Measurements from ENCODE around the gene ABCA3.

ABCA3 gene

DNA sequence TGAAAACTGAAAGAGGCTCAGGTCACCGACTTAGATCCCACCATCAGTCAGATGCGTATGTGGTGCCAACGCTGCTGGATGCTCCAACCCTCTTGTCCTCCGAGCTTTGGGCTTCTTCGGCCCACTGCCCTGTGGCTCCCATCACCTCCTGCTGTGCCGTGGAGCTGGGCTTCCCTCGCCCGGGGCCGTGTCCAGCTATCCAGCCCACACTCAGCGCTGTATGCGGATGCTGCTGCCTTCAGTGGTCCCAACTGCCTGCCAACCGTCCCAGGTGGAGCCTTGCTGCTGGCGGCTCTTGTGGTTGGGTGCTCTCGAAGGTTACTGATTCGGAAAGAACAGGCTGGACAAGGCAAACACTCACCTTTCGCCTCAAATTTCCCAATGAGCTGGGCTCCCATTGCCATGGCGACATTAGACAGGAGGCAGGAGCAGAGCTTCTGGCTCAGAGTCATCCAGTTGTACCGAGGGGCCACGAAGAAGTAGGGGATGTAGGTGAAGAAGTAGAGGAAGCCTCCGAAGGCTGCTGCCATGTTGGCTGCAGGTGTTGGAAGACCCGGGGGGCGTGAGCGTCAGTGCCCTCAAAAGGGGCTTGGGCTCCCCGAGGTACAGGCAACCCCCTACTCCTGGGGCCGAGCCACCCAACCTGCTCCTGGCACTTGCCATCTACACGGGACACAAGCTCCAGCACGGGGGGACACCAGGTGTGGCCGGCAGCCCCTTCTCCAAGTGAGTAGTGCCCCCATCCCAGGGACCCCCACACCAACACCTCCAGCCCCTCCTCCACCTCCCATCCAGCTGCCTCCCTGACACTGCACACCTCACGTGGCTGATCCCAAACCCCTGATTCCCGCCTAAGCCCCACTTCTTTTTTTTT, 32.2 kb downstream of the ABCA3 start:
- no peak for DNase-seq

DNA sequence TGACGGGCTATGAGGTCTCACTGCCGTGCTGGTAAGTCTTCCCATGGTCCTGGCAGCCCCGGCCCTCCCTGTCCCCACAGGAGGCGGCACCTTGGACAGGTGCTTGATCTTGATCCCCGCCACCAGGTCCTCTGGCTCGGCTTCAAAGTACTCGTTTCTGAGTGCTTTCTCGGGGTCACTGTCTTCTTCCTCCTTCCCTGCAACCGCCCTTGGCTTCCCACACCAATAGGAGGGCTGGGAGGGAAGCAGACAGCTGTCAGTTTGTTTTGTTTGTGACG, 40.7 kb downstream of the ABCA3 start:
- no peak for DNase-seq

DNA sequence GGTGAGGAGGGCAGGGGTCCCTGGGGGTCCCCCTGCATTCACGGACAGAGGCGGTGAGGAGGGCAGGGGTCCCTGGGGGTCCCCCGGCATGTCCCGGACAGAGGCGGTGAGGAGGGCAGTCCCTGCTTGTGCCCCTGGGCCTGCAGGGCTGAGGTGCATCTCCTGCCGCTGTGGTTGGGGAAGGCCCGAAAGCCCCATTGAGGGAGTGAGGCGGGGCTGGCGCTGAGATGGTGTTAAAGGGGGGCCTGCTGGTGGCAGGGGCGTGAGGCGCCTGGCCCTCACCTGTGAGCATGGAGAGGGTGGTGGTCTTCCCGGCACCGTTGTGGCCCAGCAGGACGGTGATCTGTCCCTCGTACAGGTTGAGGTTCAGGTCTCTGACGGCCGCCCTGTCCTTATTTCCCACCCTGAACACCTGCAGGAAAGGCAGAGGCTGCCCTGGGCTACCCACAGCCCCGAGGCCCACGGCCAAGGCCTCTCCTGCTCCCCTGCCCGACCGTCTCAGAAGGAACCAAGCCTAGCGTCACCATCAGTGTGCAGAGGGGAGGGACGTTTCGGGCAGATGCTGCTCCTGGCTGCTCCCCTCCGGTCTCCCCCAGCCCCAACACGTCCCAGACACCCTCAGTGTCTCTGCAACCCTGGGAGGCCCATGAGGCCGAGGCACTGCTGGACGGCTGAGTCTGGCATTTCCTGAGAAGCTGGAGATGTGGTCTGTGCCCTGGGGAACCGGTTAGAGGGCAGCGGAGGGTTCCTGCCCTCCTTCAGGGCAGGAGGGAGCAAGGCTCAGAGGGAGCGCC, 41.2 kb downstream of the ABCA3 start:
- no peak for DNase-seq

DNA sequence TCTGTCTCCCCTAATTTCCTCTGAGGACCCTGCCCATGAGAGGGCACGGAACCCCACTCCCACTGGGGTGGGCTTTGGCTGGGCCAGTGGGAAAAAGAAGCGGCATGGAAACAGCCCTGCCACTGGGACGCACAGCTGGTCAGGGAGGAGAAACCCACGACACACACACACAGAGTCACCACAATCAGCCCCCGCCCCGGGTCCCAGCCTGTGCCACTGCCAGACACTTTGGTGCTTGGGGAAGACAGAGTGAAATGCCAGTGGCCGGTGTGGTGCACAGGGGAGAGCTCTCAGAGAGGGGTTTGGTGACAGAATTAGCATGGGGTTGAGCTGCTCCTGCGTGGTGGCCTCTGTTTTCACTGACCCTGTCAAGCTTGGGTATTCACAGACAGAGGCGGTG, 41.9 kb downstream of the ABCA3 start:
- no peak for DNase-seq

DNA sequence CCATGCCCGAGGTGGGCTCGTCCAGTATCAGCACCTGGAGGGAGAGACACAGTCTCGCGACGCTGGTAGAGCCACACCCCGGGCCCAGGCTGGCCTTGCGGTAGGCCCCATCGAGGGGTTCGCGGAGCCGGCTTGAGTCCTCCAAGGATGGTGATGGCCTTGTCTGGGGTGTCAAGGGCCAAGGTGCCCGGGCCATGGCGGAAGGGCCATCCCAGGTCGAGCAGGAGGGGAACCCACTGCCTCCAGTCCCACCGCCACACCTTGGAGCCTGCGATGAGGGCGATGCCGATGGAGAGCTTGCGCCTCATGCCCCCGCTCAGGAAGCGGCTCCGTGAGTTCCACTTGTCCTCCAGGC, 43.0 kb downstream of the ABCA3 start:
- DNase-seq, result no peak

DNA sequence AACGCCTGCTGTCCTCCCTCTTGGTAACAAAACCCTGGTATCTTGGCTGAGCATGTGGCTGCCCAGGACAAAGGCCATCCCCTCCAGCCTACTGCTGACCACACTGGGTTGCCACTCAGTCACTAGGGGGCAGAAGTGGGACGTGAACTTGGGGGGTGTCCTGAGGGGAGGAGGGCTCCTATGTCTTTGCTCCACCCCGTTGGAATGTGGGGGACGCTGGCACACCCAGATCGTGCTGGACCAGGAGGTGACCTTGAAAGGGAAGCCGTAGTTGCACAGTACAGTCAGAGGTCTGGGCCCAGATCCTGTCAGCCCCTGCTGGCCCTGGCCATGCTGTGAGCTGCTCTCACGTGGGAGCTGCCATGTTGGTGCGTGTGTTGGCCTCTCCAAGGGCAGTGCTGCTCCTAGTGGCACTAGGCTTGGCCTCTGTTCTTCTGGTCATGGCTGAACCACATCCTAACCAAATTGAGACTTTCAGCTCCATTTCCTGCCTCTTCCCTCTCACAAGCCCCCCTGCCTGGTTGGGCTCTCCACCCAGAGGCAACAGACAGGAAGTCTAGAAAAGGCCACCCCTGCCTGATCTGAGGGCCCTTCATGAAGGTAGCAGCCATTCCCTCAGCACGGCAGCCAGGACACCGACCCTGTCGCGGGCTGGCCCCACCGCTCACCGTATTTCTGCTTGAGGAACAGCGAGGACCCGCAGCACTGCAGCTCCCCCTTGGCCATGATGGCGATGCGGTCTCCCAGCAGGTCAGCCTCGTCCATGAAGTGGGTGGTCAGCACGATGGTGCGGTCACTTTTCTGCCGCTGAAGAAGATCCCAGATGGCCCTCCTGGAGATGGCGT, 43.6 kb downstream of the ABCA3 start:
- DNase-seq, result no peak

DNA sequence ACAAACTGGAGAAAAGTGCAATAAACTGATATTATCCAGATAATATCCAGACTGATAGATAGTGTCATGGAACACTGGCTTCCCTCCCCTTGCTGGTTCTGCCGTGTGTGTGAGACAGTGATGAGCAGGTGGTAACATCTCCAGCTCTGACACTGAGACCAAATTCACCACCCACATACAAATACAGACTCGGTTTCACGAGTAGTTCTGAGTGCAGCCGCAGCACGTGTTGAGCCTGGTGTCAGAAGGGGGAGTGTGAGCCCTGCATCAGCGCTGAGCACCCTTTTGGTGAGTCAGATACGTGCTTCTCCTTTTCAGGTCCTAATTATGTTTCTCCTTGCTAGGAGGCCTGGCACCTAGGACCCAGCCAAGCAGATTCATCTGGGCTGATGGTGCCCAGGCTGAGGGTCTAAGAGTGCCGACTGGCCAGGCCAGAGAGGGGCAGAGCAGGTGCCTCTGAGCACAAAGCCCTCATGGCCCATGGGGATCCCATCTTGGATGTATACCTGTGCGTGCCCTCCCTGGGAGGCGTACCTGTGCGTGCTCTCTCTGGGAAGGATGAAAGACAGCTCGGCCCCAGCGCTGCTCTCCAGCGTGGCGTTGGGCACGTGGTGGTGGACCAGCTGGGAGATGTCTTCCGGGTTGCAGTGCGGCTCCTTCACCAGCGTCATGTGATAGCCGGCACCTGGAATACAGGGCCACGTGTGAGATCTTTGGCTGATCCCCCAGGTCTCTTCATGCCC, 45.3 kb downstream of the ABCA3 start:
- no peak for DNase-seq

DNA sequence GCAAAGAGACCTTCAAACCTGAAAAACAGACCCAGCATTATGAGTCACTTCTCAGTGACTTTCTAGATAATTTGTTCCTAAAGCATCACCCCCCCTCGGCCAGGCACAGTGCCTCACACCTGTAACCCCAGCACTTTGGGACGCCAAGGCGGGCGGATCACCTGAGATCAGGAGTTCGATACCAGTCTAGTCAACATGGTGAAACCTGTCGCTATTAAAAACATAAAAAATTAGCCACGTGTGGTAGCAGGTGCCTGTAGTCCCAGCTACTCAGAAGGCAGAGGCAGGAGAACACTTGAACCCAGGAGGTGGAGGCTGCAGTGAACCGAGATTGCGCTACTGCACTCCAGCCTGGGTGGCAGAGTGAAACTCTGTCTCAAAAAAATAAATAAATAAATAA, 48.3 kb downstream of the ABCA3 start:
- DNase-seq, result no peak

DNA sequence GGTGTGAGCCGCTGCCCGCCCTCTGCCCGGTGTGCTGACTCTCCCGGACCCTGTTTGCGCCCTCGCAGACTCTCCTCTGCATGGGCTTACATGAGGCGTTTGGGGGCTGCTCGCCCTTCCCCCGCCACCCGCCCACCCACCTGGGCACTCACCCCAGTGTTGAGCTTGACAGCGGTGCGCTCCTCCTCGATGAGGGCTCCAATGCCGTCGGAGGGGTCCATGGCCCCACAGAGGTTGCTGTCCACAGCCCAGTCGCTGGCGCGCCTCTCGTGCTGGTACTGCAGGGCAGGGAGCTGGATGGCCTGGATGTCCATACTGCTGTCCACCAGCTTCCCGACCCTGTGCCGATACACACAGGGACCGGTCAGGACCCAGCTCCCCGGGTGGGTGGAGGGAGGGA, 51.2 kb downstream of the ABCA3 start:
- no peak for DNase-seq

DNA sequence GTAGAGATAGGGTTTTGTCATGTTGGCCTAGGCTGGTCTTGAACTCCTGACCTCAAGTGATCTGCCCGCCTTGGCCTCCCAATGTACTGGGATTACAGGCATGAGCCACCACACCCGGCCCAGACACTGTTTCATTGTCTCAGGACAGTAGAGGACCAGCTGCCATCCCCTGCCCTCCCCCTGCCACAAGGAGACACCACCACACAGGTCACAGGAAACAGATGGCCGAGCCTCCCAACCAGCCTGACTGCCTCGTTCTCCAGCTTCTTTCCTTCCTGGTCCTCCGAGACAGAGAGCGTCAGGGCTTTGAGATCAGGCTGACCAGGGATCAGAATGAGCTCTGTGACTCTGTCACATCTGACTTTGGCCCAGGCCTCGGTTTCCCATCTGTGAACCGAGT, 51.8 kb downstream of the ABCA3 start:
- DNase-seq, result peak; percentile 4

DNA sequence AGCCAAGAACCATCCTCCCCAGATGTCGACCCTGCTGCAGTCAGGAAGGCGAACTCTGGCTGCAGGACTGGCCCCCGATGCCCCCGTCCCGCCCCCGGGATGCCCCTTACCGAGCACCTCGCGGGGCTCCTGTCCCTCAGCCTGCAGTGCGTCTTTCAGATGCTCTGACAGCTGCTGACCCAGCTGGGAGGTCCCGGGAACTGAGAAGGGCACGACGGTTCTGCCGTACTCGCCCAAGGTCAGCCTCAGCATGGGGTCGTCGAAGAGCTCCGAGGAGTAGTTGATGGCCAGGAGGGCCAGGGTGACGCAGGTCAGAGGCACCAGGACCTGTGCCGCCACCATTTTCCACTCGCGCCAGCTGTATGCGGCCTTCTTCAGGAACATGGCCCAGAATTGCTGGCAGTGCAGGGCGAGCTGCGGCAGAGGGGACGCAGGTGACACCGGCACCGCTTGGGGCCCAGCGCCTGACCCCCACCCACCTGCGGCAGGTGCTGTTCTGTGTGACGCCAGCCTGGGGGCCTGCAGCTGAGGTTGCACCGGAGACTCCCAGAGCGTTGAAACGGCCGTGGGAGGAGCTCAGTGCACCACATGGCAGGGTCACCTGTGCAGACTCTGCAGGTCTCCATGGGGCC, 52.5 kb downstream of the ABCA3 start:
- no peak for DNase-seq

DNA sequence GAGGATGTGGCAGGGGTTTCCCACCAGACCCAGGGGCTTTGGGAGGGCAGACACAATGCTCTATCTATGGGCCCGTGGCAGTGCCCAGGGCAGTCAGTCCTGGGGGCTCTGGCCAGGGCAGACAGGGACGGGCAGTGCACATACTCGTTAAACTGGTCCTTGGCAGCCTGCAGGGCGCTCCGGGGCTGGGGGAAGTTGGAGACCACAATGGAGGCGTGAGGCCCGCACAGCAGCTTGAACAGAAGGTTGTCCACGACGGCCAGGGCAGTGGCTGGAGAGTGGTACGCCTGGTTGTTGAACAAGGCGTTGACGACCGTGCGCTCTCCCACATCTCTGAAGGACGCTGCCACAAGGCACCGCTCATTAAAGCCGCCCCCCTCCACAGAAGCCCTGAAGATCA, 54.0 kb downstream of the ABCA3 start:
- DNase-seq, result no peak

DNA sequence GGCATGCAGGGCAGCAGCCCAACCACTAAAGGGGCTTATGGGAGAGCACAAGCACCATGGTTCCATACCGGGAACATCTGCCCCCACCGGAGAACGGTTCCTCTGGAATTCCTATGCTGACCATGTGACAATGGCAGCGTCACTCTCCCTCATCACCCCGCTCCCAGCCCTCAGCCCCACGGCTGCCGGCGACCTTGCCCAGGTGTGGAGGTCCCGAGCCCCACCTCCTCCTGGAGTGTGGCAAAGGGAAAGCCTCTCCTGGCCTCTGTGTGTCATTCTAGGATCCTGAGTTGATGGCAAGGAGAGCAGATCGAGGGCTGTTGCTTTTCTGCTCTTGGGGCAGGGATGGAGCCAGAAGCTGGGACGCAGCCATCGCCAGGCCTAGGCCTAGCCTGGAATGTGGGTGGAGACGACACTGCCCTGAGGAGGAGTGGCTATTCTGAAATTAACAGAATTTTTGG, 54.8 kb downstream of the ABCA3 start:
- no peak for DNase-seq

DNA sequence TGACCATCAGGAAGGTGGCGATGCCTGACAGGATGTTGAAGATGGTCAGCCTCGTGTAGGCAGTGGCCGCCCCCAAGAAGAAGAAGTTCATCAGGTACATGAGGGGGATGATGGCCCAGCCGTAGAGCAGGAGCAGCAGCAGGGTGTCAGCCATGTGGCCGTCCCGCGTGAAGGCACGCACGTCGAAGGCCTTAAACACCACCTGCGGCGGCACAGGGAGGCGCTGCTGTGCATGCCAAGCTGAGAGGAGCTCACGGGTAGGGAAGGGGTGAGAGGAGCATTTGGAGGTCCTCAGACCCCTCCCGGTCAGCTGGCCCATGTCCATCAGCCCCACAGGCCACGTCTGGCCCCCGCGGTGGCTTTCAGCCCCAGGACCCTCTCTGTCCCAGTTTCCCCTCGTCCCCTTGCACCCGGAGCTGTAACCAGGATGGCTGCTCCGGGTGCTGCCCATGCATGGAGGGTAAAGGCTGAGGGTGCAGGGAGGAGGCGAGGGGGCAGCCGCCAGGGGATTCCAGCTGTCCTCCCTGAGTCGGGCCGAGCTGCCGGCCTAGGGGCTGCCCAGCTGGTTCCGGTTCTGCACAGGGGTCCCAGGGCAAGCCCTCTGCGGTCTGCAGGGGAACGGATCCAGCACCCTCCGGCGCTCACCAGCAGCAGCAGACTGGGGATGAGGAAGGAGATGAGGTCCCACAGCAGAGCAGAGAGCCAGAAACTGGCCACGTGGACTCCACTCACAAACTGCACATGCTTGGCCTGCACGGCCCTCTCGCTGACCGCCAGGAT, 55.5 kb downstream of the ABCA3 start:
- DNase-seq, result no peak

DNA sequence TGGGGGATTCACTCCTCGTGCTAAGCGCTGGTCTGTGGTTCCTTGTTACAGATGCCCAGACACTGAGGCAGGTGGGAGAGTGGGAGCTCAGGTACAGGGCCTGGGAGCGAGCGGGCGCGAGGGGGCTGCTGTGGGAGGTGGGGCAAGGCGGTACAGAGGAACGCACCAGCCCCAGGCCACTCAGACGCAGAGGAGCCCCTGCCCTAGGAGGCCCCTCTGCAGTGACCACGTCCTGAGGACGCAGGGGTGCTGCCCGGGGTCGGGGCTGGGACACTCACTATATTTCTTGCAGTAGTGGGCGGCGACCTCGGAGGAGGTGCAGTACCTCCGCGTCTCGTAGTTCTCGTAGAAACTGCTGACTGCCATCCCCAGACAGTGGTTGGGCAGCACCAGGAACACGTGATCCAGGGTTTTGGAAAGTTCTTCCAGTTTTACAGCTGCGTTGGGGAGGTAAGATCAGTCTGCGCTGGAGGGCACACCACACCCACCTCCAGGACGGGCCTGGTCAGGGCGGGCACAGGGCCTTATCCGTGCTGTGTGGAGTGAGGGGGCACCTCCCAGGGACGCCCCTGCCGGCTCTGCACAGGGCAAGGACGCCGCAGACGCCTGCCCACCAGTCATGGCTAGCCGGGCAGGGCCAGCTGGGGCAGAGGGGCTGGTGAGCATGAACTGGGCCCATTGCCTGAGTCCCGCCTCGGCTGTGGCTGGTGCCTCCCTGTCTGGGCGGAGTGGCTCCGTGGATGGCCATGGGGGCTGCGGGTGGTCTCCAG, 56.3 kb downstream of the ABCA3 start:
- DNase-seq, result no peak

DNA sequence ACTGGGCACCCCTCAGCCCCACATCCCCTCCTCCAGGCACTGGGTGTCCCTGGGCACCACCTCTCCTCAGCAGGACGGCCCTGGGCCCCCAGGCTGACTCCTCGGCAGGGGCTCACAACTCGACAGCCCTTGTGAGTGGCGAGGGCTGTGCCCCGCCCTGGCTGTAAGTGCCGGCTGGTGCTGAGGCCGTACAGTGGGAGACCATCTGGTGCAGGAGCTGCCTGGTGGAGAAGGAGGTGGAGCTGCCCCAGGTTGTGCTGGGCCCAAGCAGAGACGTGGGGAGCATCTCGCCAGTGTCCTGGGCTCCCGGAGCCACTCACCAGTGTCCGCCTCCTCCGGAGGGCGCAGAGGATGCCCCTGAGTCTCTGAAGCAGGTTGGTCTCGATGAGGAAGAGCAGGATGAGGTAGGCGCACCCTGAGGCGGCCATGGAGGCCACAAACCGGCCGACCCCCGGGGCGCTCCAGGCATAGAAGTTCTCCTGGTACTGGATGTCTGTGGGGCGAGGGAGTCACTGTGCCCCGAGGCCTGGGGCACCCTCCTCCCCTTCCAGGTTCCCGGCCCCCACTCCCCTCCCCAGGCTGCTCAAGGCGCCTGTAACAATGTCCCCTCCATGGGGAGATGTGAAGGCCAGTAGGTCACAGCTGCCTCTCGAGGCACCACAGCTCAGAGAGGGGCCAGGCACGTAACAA, 57.5 kb downstream of the ABCA3 start:
- DNase-seq, result no peak

DNA sequence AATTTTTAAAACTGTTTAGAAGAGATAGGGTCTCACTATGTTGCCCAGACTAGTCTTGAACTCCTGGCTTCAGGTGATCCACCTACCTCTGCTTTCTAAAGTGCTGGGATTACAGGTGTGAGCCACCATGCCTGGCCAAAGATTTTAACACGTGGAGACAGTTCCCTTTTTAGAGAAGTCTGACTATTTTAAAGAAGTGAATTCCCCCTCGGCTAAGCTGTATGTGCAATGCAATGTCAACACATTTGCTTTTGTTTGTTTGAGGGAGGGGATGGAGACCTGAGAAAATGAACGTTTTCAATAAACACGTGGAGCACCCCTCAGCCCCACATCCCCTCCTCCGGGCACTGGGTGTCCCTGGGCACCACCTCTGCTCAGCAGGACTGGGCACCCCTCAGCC, 58.3 kb downstream of the ABCA3 start:
- DNase-seq, result no peak

DNA sequence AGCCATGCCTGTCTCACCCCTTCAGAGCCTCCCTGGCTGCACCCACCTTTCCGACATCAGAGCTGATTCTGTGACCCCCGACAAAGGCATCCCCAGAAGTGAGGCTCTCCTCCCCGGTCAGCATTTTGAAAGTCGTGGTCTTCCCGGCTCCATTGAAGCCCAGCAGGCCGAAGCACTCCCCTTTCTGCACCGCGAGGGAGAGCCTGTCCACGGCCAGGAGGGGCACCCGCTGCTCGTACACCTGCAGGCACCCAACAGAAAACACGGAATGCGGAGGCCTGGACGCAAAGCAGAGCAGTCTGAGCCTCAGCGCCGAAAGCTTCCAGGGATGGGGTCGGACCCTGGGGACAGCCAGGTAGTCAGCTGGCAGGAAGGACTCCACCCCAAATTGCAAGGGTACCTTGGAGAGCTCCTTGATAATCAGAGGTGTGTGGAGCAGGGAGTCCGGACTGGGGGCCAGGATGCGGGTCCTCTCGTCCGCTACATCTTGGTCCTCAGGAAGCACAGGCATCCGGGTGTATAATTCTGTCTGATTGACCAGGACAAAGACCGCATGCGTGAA, 59.5 kb downstream of the ABCA3 start:
- DNase-seq, result no peak

DNA sequence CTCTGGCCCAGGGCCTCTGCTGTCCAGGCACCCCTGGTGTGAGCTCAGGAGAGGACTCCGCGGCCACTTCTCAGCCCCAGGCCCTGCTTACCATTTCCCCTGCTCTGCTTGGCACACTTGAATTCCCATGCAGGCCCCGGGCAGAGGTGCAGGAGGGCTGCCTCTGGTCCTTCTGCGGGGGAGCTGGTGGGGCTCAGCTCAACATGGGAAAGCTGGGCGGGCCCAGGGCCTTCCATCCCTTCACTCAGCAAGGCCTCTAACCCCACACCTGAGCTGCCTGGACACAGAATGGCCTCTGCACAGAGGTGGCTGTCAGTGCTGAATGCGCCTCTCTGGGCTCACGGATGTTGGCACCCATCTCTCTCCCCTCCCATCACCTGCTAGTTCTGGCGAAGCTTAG, 60.1 kb downstream of the ABCA3 start:
- DNase-seq, result no peak

Measured in GF-D8 (cell line).